HL-60/S4 (cell line): ENCODE data around the gene FRMD5.

Source experiments
- in situ Hi-C: fragments of 300-500 bp; cut with MboI; formaldehyde crosslinking; loops from 2 replicates; pipeline ENCODE4 v1.14.3; 2022; ENCODE audit warnings: low sequenced_read_pairs

Gene FRMD5

DNA sequence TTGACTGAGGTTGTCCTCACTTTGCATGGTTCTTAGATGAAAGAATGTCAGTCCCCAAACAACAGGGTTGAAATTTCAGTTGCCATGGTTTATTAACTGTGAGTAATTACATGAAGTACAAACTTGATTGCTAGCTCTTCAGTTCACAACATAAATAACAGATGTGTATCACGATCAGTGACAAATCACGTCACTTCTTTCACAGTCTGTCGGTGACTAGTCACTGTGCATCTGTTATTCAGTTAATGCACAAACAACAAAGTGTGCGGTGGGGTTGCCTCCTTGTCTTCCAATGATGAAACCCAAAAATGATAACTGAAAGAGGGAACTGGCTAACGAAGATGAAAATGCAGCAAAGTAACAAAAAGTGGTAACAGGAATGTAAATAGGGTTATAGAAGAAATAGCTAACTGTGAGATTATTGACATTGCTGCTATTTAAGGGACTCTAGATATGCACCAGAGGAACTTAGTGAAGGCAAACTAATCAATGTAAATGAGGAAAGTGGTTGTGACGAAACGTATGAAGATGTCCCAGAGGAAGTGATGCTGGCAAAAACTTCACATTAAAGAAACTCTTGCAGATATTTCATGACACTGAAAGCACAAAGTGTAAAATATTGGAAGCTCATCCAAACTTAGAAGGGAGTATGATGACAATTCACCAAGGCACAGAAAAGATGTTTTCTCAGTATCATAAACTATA, 208.9 kb downstream of the FRMD5 start:
- in situ Hi-C loops, result no loop called here

DNA sequence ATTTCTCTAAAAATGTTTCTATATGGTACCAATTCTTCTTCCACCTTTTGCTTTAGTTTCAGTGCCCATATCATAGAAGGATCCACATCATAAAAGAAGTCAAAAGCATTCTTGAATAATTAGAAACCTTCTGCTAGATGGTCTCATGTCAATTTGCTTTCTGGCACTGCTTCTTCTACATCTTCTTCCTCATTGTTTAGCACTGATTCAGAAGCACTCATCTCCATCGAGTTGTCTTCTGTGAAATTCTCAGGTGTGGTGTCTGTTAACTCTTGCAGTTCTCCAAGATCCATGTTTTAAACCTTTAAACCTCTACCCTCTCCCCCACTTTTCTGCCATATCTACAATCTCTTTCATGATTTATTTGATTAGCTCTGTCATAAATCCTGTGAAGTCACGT, 213.5 kb downstream of the FRMD5 start:
- in situ Hi-C loops, result no loop called here

DNA sequence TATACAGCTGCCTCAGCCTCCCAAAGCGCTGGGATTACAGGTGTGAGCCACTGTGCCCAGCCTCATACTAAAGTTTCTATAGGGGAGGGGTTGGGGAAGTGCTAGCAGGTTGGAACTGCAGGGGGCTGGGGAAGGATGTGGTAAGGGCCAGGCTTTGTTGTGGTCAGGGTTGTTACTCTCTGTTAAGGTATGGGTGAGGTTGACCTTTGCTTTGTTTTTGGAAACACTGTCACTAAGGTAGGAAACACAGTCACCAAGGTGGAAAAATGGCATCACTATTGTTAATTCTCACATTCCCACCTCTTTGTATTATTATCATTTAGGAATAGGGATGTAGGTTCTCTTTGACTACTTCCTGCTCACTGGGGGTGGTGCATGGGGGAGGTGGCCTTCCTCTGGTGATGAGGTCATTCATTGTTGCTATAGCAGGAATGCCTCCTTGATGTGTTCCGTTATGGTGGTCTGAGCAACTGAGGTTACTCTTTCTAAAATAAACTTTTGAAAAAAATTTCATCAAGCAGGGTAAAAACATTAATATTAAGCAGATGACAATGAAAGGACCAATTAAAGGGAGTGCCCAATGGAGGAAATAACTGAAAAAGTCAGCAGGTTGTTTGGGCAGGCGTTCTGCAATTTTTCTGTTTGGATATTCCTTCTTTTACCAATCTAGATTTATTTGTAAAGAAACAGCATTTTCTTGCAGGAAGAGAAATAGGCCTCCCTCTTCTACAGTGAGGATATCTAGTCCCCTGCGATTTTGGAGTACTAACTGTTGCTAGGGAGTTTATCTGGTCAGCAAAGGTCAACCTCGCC, 217.8 kb downstream of the FRMD5 start:
- in situ Hi-C loops, result no loop called here

DNA sequence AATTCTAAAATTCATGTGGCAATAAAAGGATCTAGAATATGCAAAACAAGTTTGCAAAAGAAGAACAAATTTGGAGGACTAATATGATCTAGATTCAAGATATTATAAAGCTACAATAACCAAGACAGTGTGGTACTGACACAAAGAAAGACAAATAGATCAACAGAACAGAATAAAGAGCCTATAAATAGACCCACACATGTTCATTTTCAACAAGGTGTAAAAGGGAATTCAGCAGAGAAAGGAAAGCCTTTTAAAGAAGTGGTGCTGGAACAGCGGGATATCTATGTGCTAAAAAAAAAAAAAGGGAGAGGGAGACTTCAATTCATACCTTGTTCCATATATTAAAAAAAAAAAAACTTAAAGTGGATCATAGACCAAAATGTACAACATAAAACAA, 219.3 kb downstream of the FRMD5 start:
- in situ Hi-C loops, result no loop called here

DNA sequence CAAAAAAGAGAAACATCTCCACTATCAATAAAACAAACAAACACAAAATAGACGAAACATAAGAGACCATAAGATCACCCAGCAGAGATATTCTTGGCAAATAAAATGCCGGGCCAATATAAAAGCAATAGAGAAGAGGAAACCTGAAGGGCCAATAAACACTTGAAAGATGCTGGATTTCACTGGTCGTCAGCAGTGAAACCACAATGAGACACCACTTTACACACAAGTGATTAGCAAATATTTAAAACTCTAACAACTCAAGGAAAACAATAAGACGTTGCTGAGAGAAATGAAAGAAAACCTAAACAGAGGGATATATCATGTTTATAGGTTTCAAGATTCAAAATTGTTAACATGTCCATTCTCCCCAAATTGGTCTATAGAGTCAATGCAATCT, 219.7 kb downstream of the FRMD5 start:
- in situ Hi-C loops, result no loop called here

DNA sequence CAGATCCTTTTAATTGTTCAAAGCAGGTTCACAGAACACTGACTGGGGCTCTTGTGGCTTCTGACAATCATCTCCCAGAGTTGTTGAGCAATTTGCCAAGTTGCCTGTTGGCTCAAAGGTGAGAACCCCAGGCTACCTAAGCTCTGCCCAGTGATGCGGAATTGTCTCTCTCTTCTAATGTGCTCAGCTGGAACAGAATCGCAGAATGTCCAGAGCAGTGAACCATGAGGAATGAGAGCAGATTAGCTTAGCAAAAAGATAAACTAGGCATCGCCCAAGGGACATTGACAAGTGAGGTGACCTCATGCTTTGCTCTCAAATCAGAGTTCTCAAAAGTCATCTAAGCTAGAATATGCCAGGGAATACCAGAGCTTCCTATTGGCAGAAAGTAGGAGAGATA, 220.2 kb downstream of the FRMD5 start:
- in situ Hi-C loops, result no loop called here

DNA sequence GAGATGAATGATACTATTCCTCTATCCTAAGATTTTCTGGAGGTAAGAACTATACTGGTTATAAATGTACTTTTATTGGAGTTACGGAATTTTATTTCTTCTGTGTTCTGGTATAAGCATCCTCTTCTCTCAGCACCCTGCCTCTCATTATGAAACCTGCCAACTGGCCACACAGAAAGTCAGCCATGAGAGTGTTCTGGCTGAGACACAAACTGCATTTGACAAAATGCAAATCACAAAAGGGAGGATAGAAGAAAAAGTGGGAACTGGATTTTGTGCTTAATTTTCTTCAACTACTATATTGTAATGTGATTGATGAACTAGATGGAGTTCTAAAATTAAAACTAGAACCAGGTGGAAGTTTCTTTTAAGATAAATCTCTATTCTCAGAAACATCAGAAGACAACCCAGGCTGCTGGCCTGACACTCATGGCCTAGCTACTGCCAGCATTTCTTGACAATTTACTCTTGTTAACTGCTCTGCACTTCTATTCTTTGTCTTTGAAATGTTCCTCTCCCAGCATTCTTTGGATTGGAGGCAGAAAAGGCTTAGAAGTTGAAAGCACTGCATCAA, 225.2 kb downstream of the FRMD5 start:
- in situ Hi-C loops, result no loop called here

DNA sequence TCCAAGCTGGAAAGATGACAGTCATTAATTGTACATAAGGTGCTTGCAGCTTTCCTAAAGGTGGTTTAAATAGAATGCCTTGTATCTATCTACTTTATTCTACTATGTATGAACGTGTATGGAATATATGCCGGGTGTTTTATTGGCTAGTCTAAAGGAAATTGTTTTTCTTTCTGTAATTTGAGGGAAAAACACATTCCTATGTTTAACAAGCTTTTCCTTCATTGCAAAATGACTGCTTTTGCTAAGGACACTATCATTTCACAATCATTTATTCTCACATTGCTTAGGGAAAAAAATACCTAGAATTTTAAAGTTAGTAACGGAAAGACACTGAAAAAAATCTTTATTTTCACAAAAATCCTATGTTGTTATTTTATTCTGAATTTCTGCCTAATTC, 226.5 kb downstream of the FRMD5 start:
- in situ Hi-C loops, result no loop called here

DNA sequence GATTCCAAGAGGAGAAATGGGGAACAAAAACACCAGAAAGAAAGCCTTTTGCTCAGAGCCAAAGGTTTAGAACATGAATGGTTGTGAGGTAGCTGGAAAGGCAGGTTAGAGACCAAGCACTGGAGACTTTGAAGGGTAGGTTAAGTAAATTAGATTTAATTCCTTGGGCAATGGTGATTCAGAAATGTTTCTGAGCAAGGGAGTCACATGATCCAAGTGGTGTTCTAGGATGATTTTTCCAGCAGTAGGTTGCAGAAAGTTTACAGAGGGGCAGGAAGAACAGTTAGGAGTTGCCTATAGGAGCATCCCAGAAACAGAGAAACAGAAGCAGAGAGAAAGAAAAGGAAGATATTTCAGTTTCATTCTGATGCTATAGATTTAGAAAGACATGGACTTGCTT, 228.4 kb downstream of the FRMD5 start:
- in situ Hi-C loops, result no loop called here

DNA sequence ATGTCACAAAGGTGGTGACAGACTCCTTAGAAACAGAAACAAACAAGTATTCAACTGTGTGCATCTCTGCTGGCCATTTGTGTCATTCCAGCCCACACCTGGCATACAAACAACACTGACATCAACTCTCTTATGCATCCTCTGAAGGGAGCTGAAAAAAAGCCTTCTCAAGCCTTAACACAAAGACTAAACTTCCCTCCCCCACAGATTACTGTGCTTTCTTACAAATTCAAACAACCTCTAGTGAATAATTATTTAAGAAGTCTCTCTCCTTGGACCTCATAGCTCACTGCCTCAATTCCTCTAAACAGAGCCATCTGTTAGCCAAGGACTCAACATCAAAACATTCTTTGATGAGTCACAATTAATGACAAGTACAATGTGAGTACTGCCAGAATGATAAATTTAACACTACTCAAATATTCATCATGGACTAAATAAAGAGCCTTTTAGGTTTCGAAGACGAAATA, 236.2 kb downstream of the FRMD5 start:
- in situ Hi-C loops, result no loop called here

DNA sequence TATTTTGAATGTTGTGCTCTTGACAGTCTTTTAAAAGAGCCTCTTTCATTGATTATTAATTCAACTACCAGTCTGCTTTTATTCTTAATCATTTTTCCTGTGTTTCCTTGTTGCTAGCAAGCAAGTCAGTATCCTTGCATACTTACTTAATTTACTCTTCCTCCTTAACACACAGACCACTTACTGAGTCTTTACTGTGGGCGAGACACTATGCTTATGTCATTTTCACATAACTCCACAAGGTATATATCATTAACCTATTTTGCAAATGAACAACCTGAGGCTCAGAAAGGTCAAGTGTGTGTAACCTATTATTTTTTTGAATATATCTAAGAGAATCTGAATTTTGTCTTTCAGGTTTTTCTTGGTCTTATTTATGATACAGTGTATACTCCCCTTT, 237.3 kb downstream of the FRMD5 start:
- in situ Hi-C loops, result no loop called here

DNA sequence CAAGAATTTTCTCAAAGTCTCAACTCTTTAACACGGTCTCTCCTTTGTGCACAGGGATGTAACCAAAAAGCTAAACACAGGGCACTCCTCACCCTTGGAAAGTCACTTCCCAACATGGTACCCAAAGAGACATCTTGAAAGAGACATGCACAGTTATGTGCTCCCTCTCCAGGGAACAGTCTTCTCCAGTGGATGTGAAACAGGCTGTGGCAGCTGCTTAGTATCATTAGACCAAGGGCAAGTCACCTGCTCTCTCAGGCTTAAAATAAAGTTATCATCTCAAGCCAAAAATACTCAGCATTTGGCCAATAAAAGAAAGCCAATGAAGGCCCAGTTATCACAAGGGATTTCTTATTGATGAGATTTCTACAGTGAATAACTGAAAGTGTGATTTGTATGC, 239.9 kb downstream of the FRMD5 start:
- in situ Hi-C loops, result no loop called here

DNA sequence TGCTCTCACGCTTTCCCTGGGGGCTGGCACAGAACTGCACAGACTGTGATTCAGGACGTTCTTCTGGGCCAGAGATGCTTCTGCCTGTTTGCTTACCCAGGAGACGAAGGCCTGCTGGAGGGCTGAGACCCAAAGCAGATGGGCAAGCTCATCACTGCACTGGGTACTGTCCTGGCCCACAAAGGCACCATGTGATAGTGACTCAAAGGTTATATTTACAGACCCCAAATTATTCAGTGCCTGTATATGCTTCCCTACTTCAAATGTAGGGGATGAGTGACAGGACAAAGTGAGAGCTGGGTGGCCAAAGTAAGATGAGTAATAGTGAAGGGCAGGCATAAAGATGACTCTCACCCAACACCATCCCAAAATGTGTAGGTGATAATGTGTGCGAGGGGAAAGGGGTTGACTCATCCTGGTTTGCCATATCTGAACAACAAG, 240.9 kb downstream of the FRMD5 start:
- in situ Hi-C loops, result no loop called here

DNA sequence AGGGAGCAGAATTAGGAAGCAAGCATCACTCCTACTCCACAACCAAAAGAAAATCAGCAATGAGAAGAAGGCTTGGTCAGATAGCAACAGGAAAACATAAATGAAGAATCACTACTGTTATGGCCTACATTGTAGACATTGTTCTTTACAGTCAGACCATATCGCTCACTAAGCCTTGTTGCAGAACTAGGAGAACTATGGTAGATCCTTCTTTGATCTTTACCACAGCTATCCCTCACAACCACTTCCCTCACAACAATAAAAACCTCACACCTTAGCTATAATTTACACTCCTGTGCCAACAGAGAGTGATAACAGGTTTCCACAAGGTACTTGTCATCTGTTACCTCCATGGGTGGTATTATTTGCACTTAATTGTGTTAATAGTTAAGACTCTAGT, 241.7 kb downstream of the FRMD5 start:
- in situ Hi-C loops, result no loop called here

DNA sequence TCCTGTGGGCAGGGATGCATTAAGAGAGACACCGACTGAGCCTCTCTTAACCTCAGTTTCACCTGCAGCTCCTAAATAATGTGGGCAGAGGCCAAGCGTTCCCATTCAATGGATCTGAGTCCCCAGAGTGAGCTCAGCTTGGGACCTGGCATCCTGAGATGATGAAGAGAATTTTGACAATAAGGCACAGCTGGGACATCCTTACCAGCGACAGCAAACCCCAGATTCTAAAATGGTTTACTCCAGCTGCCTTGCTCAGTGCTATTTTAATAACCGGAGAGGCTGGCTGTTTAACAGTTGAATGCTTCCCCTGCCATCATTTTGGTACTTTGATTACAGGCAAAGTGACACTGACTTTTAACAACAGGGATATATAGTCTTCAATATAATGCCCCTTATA, 244.5 kb downstream of the FRMD5 start:
- in situ Hi-C loops, result no loop called here

DNA sequence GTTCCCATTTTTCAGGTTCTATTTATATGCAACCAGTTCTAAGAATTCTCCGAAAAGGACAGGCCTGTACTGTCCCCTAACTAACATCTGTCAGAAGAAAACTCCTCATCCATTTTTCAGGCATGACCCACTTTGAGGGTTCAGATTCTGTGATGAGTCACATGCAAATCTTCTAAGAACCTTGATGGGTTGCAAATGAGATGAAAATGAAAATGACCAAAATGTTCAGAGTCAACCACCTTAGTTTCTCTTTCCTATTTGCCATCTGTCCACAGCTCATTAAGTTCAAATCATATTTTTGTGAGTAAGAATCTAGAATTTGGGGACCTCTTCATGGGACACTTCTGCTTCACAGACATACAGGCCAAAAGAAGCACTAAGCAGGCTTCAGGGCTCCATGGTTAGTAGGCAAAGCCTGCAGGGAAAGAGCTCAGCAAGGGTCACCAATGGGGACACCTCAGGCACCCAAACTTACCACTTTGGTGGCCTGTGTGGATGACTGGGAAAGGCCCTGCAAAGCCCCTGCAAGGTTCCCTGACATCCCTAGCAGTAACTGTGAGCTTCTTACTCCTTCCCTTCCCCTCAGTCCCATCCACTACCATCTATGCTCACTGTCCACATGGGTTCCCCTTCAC, 246.3 kb downstream of the FRMD5 start:
- in situ Hi-C loops, result no loop called here

DNA sequence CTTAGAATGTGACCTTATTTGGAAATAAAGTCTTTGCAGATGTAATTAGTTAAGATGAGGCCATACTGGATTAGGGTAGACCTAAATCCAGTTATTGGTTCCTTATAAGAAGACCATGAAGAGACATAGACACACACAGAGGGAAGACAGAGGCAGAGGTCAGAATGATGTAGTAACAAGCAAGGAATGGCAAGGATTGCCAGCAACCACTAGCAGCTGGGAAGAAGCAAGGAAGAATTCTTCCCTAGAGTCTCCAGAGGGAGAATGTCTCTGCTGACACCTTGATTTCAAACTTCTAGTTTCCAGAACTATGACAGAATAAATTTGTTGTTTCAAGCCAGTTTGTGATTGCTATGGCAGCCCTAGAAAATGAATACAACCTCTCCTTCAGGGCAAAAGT, 251.6 kb downstream of the FRMD5 start:
- in situ Hi-C loops, result no loop called here

DNA sequence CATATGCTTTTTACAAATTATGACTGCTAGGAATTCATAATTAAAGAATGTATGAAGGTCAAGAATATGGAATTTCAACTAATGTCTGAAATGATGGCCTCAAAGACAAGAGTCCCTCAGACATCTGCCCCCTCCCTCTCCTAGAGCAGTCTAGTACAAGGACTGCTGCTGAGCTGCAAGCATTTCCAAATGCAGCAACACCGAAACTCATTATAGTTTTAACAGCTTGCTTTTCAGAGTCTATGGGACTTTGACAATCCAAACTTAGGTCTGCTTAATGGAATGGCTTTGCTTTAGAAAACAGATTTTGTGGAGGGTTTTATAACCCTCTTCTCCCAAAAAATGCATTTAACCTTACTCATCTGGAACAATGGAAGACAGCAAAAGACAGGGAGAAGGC, 252.9 kb downstream of the FRMD5 start:
- in situ Hi-C loops, result no loop called here

DNA sequence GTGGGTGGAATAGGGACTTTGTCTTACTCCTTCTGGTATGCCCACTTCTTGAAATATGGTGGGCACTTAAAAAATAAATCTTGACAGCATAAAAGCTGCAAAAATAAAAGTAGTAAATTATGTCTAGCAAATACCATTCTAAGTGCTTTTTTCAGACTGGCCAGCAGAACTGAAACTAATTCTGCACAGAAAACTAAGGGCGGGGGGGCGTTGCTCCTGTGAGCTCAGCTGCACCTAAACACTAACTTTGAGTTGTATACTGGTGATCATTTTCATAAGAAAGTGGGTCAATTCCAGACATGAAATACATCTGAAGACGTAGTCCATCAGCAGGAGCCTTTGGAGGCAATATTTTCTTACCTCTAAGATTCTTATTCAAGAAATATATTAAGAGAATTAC, 253.5 kb downstream of the FRMD5 start:
- in situ Hi-C loops, result no loop called here

DNA sequence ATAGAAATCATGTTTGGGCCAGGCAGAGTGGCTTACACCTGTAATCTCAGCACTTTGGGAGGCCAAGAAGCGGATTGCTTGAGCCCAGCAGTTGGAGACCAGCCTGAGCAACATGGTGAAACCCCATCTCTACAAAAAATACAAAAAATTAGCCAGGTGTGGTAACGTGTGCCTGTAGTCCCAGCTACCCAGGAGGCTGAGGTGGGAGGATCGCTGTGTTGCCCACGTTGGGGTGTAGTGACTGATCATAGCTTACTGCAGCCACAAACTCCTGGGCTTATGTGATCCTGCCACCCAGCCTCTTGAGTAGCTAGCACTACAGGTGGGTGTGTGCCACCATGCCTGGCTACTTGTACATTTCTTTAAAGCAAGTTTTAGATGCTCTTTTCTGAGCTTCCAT, 254.0 kb downstream of the FRMD5 start:
- in situ Hi-C loops, result no loop called here

DNA sequence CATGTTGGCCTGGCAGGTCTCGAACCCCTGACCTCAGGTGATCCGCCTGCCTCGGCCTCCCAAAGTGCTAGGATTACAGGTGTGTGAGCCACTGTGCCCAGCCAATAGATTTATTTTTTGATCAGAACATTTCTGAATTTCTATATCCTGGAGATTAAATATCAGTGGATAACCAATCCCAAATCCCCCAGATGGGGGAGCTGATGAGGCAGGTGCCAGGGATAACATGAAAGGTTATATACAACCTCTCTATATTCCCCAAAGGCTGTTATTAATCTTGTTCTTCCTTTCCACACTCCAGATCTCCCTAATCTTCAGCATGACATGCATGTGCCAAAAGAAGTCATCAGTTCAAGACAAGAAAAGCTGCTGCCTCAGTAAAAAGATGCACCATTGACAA, 256.0 kb downstream of the FRMD5 start:
- in situ Hi-C loops, result no loop called here

DNA sequence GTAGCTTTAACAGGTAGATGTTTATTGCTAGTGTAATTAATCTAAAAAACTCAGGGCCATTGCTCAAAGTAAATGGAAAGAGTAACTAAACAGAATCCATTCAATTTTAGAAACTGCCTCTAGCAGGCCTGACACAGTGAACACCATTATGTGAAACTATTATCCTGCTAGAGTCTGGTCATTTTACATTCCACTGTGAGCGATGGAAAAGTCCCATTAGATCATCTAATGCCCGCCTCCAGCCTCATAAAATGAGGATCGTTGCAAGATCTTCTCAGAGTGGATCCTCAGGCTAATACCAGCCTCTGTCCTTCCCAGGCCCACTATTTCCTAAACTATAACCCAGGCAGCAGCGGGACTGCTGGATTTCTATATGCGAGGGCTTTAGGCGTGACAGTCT, 260.6 kb downstream of the FRMD5 start:
- in situ Hi-C loops, result no loop called here
